Retinal pigment epithelial cell (primary cell): ENCODE results near the gene C1QTNF12.

Experiments
- DNase-seq: peaks from one replicate; pipeline ENCODE4 v3.0.0-alpha.2; 2010; ENCODE audit warnings: low read depth
- H3K4me3 ChIP-seq: 2 replicates; pipeline ENCODE4 v1.5.1; 2011; ENCODE audit warnings: mild to moderate bottlenecking, low read length, control low read depth, moderate library complexity
- TF ChIP-seq, protein P1 (sequence below): conservative IDR thresholded peaks from 2 replicates; pipeline ENCODE4 v1.5.1; 2011; ENCODE audit warnings: low read depth, low read length, control low read depth, inconsistent platforms

Gene C1QTNF12

DNA sequence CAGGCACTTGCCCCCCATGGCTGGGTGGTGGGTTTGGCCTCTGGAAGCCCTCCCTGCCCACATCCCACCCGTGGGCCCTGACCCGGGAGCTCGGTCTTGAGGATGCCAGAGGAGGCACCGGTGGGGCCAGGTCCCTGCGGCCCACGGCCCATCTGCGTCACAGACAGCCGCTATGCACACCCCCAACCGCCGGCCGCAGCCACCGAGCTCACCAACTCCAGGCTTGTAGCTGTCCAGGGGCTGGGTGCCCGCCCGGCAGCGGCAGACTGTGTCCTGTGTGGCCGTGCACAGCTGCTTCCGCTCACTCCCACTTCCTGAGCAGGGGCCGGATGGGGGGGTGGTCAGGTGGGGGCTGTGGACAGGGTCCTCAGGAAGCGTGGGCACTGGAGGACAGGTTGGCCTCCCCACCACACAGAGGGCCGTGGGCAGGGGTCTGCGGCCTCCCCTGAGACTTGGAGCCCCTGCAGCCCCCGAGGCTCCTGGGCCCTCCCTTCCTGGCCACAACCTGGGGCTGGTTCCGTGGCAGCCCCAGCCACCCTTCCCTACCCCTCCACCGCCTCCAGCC is 33.7 kb downstream of the C1QTNF12 start:
- DNase-seq: no peak
- TF ChIP-seq, protein P1, sequence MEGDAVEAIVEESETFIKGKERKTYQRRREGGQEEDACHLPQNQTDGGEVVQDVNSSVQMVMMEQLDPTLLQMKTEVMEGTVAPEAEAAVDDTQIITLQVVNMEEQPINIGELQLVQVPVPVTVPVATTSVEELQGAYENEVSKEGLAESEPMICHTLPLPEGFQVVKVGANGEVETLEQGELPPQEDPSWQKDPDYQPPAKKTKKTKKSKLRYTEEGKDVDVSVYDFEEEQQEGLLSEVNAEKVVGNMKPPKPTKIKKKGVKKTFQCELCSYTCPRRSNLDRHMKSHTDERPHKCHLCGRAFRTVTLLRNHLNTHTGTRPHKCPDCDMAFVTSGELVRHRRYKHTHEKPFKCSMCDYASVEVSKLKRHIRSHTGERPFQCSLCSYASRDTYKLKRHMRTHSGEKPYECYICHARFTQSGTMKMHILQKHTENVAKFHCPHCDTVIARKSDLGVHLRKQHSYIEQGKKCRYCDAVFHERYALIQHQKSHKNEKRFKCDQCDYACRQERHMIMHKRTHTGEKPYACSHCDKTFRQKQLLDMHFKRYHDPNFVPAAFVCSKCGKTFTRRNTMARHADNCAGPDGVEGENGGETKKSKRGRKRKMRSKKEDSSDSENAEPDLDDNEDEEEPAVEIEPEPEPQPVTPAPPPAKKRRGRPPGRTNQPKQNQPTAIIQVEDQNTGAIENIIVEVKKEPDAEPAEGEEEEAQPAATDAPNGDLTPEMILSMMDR: no peak
- no peak overlapping the region for H3K4me3 ChIP-seq

DNA sequence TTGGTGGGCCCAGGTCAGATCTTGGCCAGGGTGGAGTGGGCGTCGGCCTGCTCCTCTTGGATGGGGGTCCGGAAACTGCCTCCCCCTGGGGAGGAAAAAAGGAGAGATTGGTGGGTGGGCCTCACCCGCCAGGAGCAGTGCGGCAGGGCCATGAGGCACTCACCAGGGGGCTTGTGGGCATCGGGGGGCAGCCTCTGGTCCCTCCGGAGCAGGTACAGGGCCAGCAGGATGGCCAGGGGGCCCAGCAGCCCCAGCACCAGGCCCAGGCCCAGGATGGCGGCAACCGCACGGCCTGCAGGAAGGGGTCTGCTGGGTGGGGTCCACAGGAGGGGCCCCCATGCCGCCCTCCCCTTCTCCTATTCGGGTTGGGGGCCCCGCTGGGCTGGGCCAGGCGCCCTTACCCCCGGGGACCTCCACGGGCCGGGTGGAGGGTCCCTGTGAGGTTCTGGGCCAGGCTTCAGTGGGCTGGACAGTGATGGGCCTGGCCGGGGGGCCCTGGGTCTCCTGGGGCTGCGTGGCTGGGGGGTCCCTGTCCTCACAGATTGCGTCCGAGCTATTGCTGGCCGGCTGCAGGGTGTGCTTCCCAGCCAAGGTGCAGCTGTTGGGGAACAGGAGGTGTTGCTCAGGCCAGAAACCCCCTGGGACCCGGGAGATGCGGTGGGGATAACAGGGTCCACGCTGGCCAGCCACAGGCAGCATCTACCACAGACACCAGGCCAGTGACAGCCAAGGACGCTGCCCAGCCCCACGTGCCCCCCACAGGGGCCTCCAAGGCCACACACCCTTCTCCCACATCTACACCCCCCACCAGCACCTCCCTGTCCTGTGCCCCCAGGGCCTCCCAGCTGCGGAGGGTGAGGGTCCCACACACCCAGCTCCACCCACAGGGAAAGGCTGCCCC is 34.7 kb downstream of the C1QTNF12 start:
- H3K4me3 ChIP-seq: no peak overlapping the region
- TF ChIP-seq, protein P1: no peak
- no peak for DNase-seq

GRCh38 chr1:1210726-1211540 is 35.6 kb downstream of the C1QTNF12 start:
- TF ChIP-seq, protein P1: no peak
- no peak for DNase-seq
- H3K4me3 ChIP-seq: no peak overlapping the region

- no peak for DNase-seq
- H3K4me3 ChIP-seq: no peak overlapping the region
- TF ChIP-seq, protein P1: no peak
These were observed 37.6 kb downstream of the C1QTNF12 start for GRCh38 chr1:1208713-1209433.

DNA sequence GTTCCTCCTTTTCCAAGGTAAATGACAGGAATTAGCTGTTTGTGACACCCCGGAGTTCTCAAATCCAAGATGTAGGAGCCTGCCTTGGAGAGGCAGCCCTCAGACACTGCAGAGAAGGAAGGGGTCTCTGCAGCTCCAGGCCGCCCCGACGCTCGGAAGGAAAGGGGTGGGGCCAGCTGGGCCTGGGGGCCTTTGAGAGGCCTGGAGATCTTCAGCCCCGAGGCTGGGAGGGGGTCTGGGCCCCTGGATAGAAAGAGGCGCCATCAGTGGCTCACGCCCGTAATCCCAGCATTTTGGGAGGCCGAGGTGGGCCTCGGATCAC is 39.0 kb downstream of the C1QTNF12 start:
- H3K4me3 ChIP-seq: no peak overlapping the region
- no peak for DNase-seq
- TF ChIP-seq, protein P1: no peak

- TF ChIP-seq, protein P1: peak; percentile 10
- H3K4me3 ChIP-seq: no peak overlapping the region
- no peak for DNase-seq
These were observed 39.5 kb downstream of the C1QTNF12 start for GRCh38 chr1:1206966-1207531.
